SK-N-SH (cell line): ENCODE results near the gene MX1. TPM values are rescaled to one million over a fixed set of nuclear protein-coding genes. Genes with fewer than 3 reads are reported as not detected.

Experiments
- CTCF ChIA-PET: fragments of 300-600, 350-600 bp; formaldehyde crosslinking; extraction: SDS; loops from one replicate; lab custom pipeline; 2021; lab: Yijun Ruan, JAX
- POLR2A ChIA-PET: fragments of 350-600 bp; sonication (Branson Sonifier 250); formaldehyde crosslinking; extraction: SDS; loops from one replicate; lab custom pipeline; 2020; ENCODE audit warnings: antibody characterized with exemption, inconsistent platforms; lab: Yijun Ruan, JAX
- DNase-seq: peaks from one replicate; pipeline ENCODE4 v3.0.0; 2012
- H2AFZ ChIP-seq: fragments of 200-600 bp; sonication (generic); 2 replicates; pipeline ENCODE4 v1.8.1; 2016; ENCODE audit warnings: antibody characterized with exemption, mild to moderate bottlenecking, low read depth
- H3F3A ChIP-seq: fragments of 200-600 bp; sonication (generic); replicated peaks from 2 replicates; pipeline ENCODE3; 2016; ENCODE audit warnings: antibody characterized with exemption, mild to moderate bottlenecking; ENCODE audit not compliant: insufficient read depth
- H3K27ac ChIP-seq, 2 experiments: fragments of 200-500 bp in 1 of 2; fragments of 200-600 bp in 1 of 2; sonication (Bioruptor generic) in 1 of 2; sonication (generic), shearing (Covaris generic) in 1 of 2; 2 replicates each; pipeline versions ENCODE4 v1.5.1 to v1.6.1; 2014 to 2016; ENCODE audit warnings: low read depth in 2 of 2, inconsistent platforms in 1 of 2, low read length in 1 of 2, mild to moderate bottlenecking in 1 of 2, mixed read lengths in 1 of 2
- H3K27me3 ChIP-seq: fragments of 200-600 bp; sonication (generic), shearing (Covaris generic); 2 replicates; pipeline ENCODE4 v1.6.1; 2016; ENCODE audit warnings: mixed run types; ENCODE audit not compliant: insufficient read depth
- H3K36me3 ChIP-seq, 2 experiments: fragments of 200-500 bp in 1 of 2; fragments of 200-600 bp in 1 of 2; sonication (Bioruptor generic) in 1 of 2; sonication (generic) in 1 of 2; replicated peaks in 1 of 2; 2 replicates each; pipeline versions ENCODE3 to v1.5.1; 2014 to 2016; ENCODE audit warnings: low read length in 1 of 2, mild to moderate bottlenecking in 1 of 2; ENCODE audit not compliant: insufficient read depth in 2 of 2, control insufficient read depth in 1 of 2
- H3K4me1 ChIP-seq, 2 experiments: fragments of 200-500 bp in 1 of 2; fragments of 200-600 bp in 1 of 2; sonication (Bioruptor generic) in 1 of 2; sonication (generic), shearing (Covaris generic) in 1 of 2; 2 replicates each; pipeline versions ENCODE4 v1.5.1 to v1.6.1; 2014 to 2016; ENCODE audit warnings: low read depth in 1 of 2, low read length in 1 of 2, mixed run types in 1 of 2; ENCODE audit not compliant: insufficient read depth in 2 of 2, control insufficient read depth in 1 of 2
- H3K4me2 ChIP-seq: fragments of 200-600 bp; sonication (generic), shearing (Covaris generic); 2 replicates; pipeline ENCODE4 v1.6.1; 2017; ENCODE audit warnings: mixed run types
- H3K4me3 ChIP-seq, 2 experiments: fragments of 200-500 bp in 1 of 2; fragments of 200-600 bp in 1 of 2; sonication (Bioruptor generic) in 1 of 2; sonication (generic), shearing (Covaris generic) in 1 of 2; 2 replicates each; pipeline versions ENCODE4 v1.5.1 to v1.8.1; 2014 to 2016; ENCODE audit warnings: low read depth in 2 of 2, inconsistent platforms in 1 of 2, low read length in 1 of 2, mild to moderate bottlenecking in 1 of 2, mixed read lengths in 1 of 2, moderate library complexity in 1 of 2
- H3K79me2 ChIP-seq: fragments of 200-600 bp; sonication (generic); 2 replicates; pipeline ENCODE4 v1.8.1; 2017; ENCODE audit warnings: mild to moderate bottlenecking; ENCODE audit not compliant: insufficient read depth
- H3K9ac ChIP-seq: fragments of 200-600 bp; sonication (generic); 2 replicates; pipeline ENCODE4 v1.6.1; 2017; ENCODE audit warnings: mixed run types
- H3K9me2 ChIP-seq: fragments of 200-600 bp; sonication (generic); 2 replicates; pipeline ENCODE4 v1.6.1; 2017; ENCODE audit warnings: mixed run types
- H3K9me3 ChIP-seq: fragments of 200-600 bp; sonication (generic); 2 replicates; pipeline ENCODE4 v1.6.1; 2017; ENCODE audit warnings: mixed run types, mild to moderate bottlenecking, moderate library complexity
- H4K20me1 ChIP-seq: fragments of 200-600 bp; sonication (generic); 2 replicates; pipeline ENCODE4 v1.6.1; 2017; ENCODE audit warnings: mild to moderate bottlenecking, mixed run types; ENCODE audit not compliant: insufficient read depth
- ELF1 ChIP-seq: IDR thresholded peaks from 2 replicates; pipeline ENCODE4 v1.4.0; 2012
- EZH2phosphoT487 ChIP-seq: fragments of 200-600 bp; sonication (generic); IDR thresholded peaks from 2 replicates; pipeline ENCODE4 v1.6.1; 2017; ENCODE audit warnings: low read depth, mixed run types, mild to moderate bottlenecking, antibody characterized with exemption, moderate library complexity, borderline replicate concordance
- FOSL2 ChIP-seq: IDR thresholded peaks from 2 replicates; pipeline ENCODE4 v1.4.0; 2012; ENCODE audit warnings: low read depth, mild to moderate bottlenecking, moderate library complexity, borderline replicate concordance
- FOXM1 ChIP-seq: IDR thresholded peaks from 2 replicates; pipeline ENCODE4 v1.4.0; 2012; ENCODE audit warnings: low read depth, mild to moderate bottlenecking
- GATA2 ChIP-seq: sonication (generic); formaldehyde crosslinking; IDR thresholded peaks from 2 replicates; pipeline ENCODE4 v1.5.0; 2020; ENCODE audit warnings: mild to moderate bottlenecking, missing genetic modification reagents
- POLR2AphosphoS5 ChIP-seq: IDR thresholded peaks from 2 replicates; pipeline ENCODE4 v1.6.1; 2012; ENCODE audit warnings: low read depth, low read length
- RAD21 ChIP-seq: IDR thresholded peaks from 2 replicates; pipeline ENCODE4 v1.6.1; 2012; ENCODE audit warnings: mild to moderate bottlenecking, low read length
- RFX5 ChIP-seq: IDR thresholded peaks from 2 replicates; pipeline ENCODE4 v1.6.1; 2012; ENCODE audit warnings: mild to moderate bottlenecking, improper control_type of control experiment, low read length
- RXRA ChIP-seq: IDR thresholded peaks from 2 replicates; pipeline ENCODE4 v1.4.0; 2012; ENCODE audit warnings: low read depth, mild to moderate bottlenecking, borderline replicate concordance
- SIN3A ChIP-seq: IDR thresholded peaks from 2 replicates; pipeline ENCODE4 v1.6.1; 2012; ENCODE audit warnings: low read depth, mild to moderate bottlenecking, low read length, moderate library complexity, borderline replicate concordance
- SMC3 ChIP-seq: IDR thresholded peaks from 2 replicates; pipeline ENCODE4 v1.6.1; 2012; ENCODE audit warnings: low read depth, low read length, improper control_type of control experiment
- TAF1 ChIP-seq: IDR thresholded peaks from 2 replicates; pipeline ENCODE4 v1.6.1; 2012; ENCODE audit warnings: low read depth, mild to moderate bottlenecking, low read length, moderate library complexity, borderline replicate concordance
- TCF12 ChIP-seq: IDR thresholded peaks from 2 replicates; pipeline ENCODE4 v1.4.0; 2012
- WGBS: methylation state at CpG from one replicate; pipeline ENCODE4 v1.1.6; 2017; ENCODE audit warnings: low lambda C conversion rate; 5-methylcytosine and 5-hydroxymethylcytosine counted together
- polyA plus RNA-seq, 3 experiments: library from polyadenylated mRNA; depleted of rRNA; stranded (reverse); fragments of >200 nt; gene quantifications; 2 replicates each; pipeline ENCODE4 v1.2.3, GENCODE V29; 2012
- TF ChIP-seq, protein P1 (sequence below): IDR thresholded peaks from 2 replicates; pipeline ENCODE4 v1.6.1; 2012; ENCODE audit warnings: mild to moderate bottlenecking, low read depth, low read length, moderate library complexity
- TF ChIP-seq, protein P2 (sequence below): fragments of 150-350 bp; IDR thresholded peaks from 2 replicates; pipeline ENCODE4 v1.6.1; 2017; ENCODE audit warnings: antibody characterized with exemption, low read length, low read depth, borderline replicate concordance
- TF ChIP-seq, protein P3 (sequence below): IDR thresholded peaks from 2 replicates; pipeline ENCODE4 v1.4.0; 2012; ENCODE audit warnings: low read depth, borderline replicate concordance
- TF ChIP-seq, protein P4 (sequence below): IDR thresholded peaks from 2 replicates; pipeline ENCODE4 v1.4.0; 2012; ENCODE audit warnings: low read depth

The MX1 gene
- polyA plus RNA-seq, 1 of the 3 experiments (the other 2 are of a cell fraction), result 1.9 TPM

DNA sequence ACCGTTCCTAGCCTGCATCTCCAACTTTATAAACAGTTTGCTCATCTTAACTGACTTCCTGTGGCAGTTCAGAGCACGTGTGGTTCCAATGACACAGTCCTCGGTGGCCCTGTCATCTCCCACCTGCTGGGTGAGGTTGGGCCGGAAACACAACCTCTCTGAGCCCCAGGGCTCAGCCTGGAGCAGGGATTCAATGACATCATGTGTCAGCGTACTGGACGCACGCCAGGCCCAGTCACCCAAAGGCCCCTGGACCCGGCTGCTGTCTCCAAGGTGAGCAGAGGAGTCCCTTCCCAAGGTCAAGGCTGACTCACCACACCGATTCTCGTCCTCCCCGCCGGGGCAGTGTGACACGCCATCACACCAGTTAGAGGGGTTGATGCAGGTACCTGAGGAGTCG lies 62.0 kb downstream of the MX1 start:
- no peaks in the 10 kb centered on the region for H3F3A ChIP-seq
- no peak overlapping the region for H3K9ac ChIP-seq
- no peaks in the 10 kb centered on the region for H3K4me1 ChIP-seq
- ChIA-PET CTCF (no interaction called here), POLR2A (no interaction called here)
- H2AFZ ChIP-seq, result no peak overlapping the region
- peaks cover 11% of the 10 kb centered on the region; the same call in 1 of the 2 replicates for H3K27me3 ChIP-seq
- no peak for DNase-seq
- H4K20me1 ChIP-seq, result no peaks in the 10 kb centered on the region
- no peaks in the 10 kb centered on the region for H3K36me3 ChIP-seq
- no peak for TF ChIP-seq SIN3A
- TF ChIP-seq, protein P1, sequence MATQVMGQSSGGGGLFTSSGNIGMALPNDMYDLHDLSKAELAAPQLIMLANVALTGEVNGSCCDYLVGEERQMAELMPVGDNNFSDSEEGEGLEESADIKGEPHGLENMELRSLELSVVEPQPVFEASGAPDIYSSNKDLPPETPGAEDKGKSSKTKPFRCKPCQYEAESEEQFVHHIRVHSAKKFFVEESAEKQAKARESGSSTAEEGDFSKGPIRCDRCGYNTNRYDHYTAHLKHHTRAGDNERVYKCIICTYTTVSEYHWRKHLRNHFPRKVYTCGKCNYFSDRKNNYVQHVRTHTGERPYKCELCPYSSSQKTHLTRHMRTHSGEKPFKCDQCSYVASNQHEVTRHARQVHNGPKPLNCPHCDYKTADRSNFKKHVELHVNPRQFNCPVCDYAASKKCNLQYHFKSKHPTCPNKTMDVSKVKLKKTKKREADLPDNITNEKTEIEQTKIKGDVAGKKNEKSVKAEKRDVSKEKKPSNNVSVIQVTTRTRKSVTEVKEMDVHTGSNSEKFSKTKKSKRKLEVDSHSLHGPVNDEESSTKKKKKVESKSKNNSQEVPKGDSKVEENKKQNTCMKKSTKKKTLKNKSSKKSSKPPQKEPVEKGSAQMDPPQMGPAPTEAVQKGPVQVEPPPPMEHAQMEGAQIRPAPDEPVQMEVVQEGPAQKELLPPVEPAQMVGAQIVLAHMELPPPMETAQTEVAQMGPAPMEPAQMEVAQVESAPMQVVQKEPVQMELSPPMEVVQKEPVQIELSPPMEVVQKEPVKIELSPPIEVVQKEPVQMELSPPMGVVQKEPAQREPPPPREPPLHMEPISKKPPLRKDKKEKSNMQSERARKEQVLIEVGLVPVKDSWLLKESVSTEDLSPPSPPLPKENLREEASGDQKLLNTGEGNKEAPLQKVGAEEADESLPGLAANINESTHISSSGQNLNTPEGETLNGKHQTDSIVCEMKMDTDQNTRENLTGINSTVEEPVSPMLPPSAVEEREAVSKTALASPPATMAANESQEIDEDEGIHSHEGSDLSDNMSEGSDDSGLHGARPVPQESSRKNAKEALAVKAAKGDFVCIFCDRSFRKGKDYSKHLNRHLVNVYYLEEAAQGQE, result no peak
- no peak for TF ChIP-seq FOXM1
- TF ChIP-seq RFX5, result no peak
- TF ChIP-seq, protein P2, sequence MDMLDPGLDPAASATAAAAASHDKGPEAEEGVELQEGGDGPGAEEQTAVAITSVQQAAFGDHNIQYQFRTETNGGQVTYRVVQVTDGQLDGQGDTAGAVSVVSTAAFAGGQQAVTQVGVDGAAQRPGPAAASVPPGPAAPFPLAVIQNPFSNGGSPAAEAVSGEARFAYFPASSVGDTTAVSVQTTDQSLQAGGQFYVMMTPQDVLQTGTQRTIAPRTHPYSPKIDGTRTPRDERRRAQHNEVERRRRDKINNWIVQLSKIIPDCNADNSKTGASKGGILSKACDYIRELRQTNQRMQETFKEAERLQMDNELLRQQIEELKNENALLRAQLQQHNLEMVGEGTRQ, result no peak
- no peak for TF ChIP-seq TAF1
- TF ChIP-seq RXRA, result no peak
- no peak for TF ChIP-seq POLR2AphosphoS5
- no peak for TF ChIP-seq EZH2phosphoT487
- no peak for TF ChIP-seq GATA2 (CRISPR knock-in tag)
- TF ChIP-seq TCF12, result no peak
- TF ChIP-seq ELF1, result no peak
- TF ChIP-seq FOSL2, result no peak
- H3K4me2 ChIP-seq, result no peak overlapping the region
- H3K4me3 ChIP-seq, result no peak overlapping the region
- no peaks in the 10 kb centered on the region for H3K9me3 ChIP-seq
- H3K79me2 ChIP-seq, result no peaks in the 10 kb centered on the region
- no peaks in the 10 kb centered on the region for H3K9me2 ChIP-seq
- H3K27ac ChIP-seq, result no peak overlapping the region
- WGBS, result 58% methylated on average over 11 of the region's 14 CpGs

DNA sequence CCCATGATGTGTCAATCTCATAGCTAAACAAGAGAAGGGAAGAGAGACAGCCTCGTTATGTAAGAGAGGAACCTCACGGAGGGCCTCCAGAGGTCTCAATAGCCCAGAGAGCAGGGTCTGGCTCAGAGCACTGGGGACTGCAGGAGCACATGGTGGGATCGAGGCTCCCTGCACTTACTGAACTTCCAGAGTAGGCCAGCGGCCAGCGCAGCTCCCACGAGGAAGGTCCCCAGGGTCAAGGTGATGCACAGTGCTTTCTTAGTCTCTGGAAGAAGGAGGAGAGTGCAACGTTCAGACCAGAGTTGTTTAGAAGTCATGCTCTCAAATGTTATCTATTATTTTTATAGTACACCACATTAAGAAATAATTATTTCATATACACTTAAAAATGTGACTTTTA lies 63.3 kb downstream of the MX1 start:
- no peaks in the 10 kb centered on the region for H3K36me3 ChIP-seq
- H3K9ac ChIP-seq, result no peak overlapping the region
- ChIA-PET POLR2A (no interaction called here), CTCF (no interaction called here)
- no peaks in the 10 kb centered on the region for H3F3A ChIP-seq
- H3K9me2 ChIP-seq, result no peaks in the 10 kb centered on the region
- H3K4me2 ChIP-seq, result no peak overlapping the region
- H3K27me3 ChIP-seq, result peaks cover 19% of the 10 kb centered on the region; the same call in 1 of the 2 replicates
- no peak overlapping the region for H3K4me3 ChIP-seq
- H3K4me1 ChIP-seq, result no peaks in the 10 kb centered on the region
- H3K27ac ChIP-seq, result no peak overlapping the region
- TF ChIP-seq, protein P1, result no peak
- TF ChIP-seq, protein P3, sequence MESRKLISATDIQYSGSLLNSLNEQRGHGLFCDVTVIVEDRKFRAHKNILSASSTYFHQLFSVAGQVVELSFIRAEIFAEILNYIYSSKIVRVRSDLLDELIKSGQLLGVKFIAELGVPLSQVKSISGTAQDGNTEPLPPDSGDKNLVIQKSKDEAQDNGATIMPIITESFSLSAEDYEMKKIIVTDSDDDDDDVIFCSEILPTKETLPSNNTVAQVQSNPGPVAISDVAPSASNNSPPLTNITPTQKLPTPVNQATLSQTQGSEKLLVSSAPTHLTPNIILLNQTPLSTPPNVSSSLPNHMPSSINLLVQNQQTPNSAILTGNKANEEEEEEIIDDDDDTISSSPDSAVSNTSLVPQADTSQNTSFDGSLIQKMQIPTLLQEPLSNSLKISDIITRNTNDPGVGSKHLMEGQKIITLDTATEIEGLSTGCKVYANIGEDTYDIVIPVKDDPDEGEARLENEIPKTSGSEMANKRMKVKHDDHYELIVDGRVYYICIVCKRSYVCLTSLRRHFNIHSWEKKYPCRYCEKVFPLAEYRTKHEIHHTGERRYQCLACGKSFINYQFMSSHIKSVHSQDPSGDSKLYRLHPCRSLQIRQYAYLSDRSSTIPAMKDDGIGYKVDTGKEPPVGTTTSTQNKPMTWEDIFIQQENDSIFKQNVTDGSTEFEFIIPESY, result no peak
- TF ChIP-seq RAD21, result no peak
- TF ChIP-seq, protein P4, sequence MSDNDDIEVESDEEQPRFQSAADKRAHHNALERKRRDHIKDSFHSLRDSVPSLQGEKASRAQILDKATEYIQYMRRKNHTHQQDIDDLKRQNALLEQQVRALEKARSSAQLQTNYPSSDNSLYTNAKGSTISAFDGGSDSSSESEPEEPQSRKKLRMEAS, result no peak
- no peak for TF ChIP-seq SMC3
- no peak for TF ChIP-seq RXRA
- no peak overlapping the region for H2AFZ ChIP-seq
- no peaks in the 10 kb centered on the region for H3K79me2 ChIP-seq
- no peaks in the 10 kb centered on the region for H3K9me3 ChIP-seq
- no peak for DNase-seq
- 24% methylated on average over 7 of the region's 7 CpGs for WGBS
- H4K20me1 ChIP-seq, result no peaks in the 10 kb centered on the region
